AG09309 (cell line): Measurements from ENCODE around the gene PAM16.

Source experiments
- DNase-seq: peaks from one replicate; pipeline ENCODE4 v3.0.0-alpha.2; 2010; ENCODE audit warnings: low read depth
- H3K4me3 ChIP-seq: 2 replicates; pipeline ENCODE4 v1.5.1; 2011; ENCODE audit warnings: mild to moderate bottlenecking, low read depth, low read length, moderate library complexity; ENCODE audit not compliant: control insufficient read depth
- TF ChIP-seq, protein P1 (sequence below): IDR thresholded peaks from 2 replicates; pipeline ENCODE4 v1.5.1; 2011; ENCODE audit warnings: mild to moderate bottlenecking, low read depth, low read length, inconsistent platforms; ENCODE audit not compliant: insufficient read depth, control insufficient read depth; ENCODE audit errors: missing control alignments

The PAM16 gene

DNA sequence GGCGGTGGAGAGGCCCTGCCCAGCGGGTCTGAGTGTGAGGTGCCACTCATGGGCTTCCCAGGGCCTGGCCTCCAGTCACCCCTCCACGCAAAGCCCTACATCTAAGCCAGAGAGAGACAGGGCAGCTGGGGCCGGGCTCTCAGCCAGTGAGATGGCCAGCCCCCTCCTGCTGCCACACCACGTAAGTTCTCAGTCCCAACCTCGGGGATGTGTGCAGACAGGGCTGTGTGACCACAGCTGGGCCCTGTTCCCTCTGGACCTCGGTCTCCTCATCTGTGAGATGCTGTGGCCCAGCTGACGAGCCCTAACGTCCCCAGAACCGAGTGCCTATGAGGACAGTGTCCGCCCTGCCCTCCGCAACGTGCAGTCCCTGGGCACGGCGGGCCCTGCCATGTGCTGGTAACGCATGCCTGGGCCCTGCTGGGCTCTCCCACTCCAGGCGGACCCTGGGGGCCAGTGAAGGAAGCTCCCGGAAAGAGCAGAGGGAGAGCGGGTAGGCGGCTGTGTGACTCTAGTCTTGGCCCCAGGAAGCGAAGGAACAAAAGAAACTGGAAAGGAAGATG lies 31.8 kb upstream of the PAM16 start:
- TF ChIP-seq, protein P1, sequence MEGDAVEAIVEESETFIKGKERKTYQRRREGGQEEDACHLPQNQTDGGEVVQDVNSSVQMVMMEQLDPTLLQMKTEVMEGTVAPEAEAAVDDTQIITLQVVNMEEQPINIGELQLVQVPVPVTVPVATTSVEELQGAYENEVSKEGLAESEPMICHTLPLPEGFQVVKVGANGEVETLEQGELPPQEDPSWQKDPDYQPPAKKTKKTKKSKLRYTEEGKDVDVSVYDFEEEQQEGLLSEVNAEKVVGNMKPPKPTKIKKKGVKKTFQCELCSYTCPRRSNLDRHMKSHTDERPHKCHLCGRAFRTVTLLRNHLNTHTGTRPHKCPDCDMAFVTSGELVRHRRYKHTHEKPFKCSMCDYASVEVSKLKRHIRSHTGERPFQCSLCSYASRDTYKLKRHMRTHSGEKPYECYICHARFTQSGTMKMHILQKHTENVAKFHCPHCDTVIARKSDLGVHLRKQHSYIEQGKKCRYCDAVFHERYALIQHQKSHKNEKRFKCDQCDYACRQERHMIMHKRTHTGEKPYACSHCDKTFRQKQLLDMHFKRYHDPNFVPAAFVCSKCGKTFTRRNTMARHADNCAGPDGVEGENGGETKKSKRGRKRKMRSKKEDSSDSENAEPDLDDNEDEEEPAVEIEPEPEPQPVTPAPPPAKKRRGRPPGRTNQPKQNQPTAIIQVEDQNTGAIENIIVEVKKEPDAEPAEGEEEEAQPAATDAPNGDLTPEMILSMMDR, result no peak
- DNase-seq, result no peak
- H3K4me3 ChIP-seq, result no peak overlapping the region

DNA sequence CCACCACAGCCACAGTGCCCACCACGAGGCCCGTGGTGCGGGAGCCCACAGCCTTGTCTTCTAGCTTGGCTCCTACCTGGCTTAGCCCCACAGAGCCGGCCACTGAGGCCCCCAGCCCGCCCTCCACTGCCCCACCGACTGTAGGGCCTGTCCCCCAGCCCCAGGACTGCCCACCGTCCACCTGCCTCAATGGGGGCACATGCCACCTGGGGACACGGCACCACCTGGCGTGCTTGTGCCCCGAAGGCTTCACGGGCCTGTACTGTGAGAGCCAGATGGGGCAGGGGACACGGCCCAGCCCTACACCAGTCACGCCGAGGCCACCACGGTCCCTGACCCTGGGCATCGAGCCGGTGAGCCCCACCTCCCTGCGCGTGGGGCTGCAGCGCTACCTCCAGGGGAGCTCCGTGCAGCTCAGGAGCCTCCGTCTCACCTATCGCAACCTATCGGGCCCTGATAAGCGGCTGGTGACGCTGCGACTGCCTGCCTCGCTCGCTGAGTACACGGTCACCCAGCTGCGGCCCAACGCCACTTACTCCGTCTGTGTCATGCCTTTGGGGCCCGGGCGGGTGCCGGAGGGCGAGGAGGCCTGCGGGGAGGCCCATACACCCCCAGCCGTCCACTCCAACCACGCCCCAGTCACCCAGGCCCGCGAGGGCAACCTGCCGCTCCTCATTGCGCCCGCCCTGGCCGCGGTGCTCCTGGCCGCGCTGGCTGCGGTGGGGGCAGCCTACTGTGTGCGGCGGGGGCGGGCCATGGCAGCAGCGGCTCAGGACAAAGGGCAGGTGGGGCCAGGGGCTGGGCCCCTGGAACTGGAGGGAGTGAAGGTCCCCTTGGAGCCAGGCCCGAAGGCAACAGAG lies 31.0 kb upstream of the PAM16 start:
- H3K4me3 ChIP-seq, result no peak overlapping the region
- TF ChIP-seq, protein P1, result no peak

GRCh38 chr16:4381072-4381934 lies 30.2 kb upstream of the PAM16 start:
- no peak overlapping the region for H3K4me3 ChIP-seq
- TF ChIP-seq, protein P1, result no peak
- no peak for DNase-seq

More for the DNA sequence above, 31.0 kb upstream of the PAM16 start:
- DNase-seq, result no peak

DNA sequence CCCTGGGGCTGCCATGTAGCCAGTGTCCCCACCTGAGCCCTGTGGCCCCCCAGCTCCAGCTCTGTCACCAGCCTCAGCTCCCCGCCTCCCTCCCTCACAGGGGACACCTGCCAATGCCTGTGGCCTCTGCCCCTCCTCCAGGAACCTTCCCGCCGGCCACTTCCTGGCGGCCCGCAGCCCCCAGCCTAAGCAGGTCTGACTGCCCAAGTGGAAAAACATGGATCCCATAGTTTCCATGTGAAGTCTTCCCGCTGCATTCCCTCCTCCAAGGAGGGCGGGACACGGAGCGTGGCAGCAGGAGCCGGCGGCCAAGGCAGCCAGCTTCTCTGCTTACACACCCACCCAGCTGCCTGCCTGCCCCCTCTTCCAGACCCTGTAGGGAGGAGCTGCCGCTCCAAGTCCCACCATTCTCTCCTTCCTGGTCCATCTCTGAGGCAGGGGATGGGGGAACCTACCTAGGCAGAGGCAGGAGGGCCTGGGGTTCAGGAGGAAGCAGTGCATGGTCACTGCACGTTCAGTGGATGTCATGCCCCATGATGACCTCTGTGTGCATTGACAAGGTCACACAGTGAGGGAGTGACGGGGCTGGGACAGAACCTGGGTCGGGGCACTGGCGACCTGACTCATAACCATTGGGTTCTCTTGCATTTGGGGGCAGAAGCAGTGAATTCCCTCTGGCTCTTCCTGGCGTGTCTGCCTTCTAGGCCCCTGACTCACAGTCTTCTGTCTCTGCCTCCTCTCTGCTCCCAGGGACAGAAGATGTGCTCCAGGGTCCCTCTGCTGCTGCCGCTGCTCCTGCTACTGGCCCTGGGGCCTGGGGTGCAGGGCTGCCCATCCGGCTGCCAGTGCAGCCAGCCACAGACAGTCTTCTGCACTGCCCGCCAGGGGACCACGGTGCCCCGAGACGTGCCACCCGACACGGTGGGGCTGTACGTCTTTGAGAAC lies 29.3 kb upstream of the PAM16 start:
- no peak overlapping the region for H3K4me3 ChIP-seq
- TF ChIP-seq, protein P1, result no peak
- DNase-seq, result no peak

GRCh38 chr16:4378999-4379690 lies 28.0 kb upstream of the PAM16 start:
- DNase-seq, result no peak
- TF ChIP-seq, protein P1, result no peak
- H3K4me3 ChIP-seq, result no peak overlapping the region
